A549 (cell line): ENCODE measurements around the gene HSPB2.

Experiments
- CBX8 ChIP-seq: fragments of 200-600 bp; sonication (generic); IDR thresholded peaks from 2 replicates; pipeline ENCODE4 v1.6.1; 2016
- CHD2 ChIP-seq: fragments of 150-350 bp; IDR thresholded peaks from 2 replicates; pipeline ENCODE4 v1.6.1; 2014; ENCODE audit warnings: low read length; ENCODE audit not compliant: partially characterized antibody
- EHMT2 ChIP-seq: fragments of 200-600 bp; sonication (generic); IDR thresholded peaks from 2 replicates; pipeline ENCODE4 v1.6.1; 2016; ENCODE audit warnings: antibody characterized with exemption, low read depth, mild to moderate bottlenecking, moderate library complexity
- EP300 ChIP-seq, 2 experiments: fragments of >200 bp; sonication (Bioruptor Twin); formaldehyde crosslinking; IDR thresholded peaks; 2 replicates in 1 of 2; 3 replicates in 1 of 2; pipeline ENCODE4 v1.6.1; 2016 to 2017
- ESRRA ChIP-seq: fragments of 150-350 bp; IDR thresholded peaks from 2 replicates; pipeline ENCODE4 v1.6.1; 2014; ENCODE audit warnings: mild to moderate bottlenecking, low read length, borderline replicate concordance
- FOSL2 ChIP-seq, 2 experiments: fragments of 450-650 bp in 1 of 2; fragments of >200 bp in 1 of 2; sonication (Bioruptor Twin) in 1 of 2; formaldehyde crosslinking; IDR thresholded peaks; 2 replicates each; pipeline versions ENCODE4 v1.5.0 to v1.6.1; 2016 to 2020; ENCODE audit warnings: mild to moderate bottlenecking in 1 of 2, moderate library complexity in 1 of 2
- KDM5A ChIP-seq: fragments of 200-600 bp; sonication (generic); IDR thresholded peaks from 2 replicates; pipeline ENCODE4 v1.6.1; 2016; ENCODE audit warnings: antibody characterized with exemption, mild to moderate bottlenecking
- POLR2A ChIP-seq: IDR thresholded peaks from 2 replicates; pipeline ENCODE4 v1.6.1; 2012; ENCODE audit warnings: mild to moderate bottlenecking, low read length
- RFX5 ChIP-seq: fragments of 450-650 bp; IDR thresholded peaks from 2 replicates; pipeline ENCODE4 v1.7.1; 2014; ENCODE audit warnings: antibody characterized with exemption, mild to moderate bottlenecking, moderate library complexity
- SREBF2 ChIP-seq: fragments of 450-650 bp; IDR thresholded peaks from 2 replicates; pipeline ENCODE4 v1.6.1; 2014; ENCODE audit warnings: mild to moderate bottlenecking, moderate library complexity
- TFCP2L1 ChIP-seq: fragments of 250-450 bp; sonication (Bioruptor Pico); IDR thresholded peaks from 2 replicates; pipeline ENCODE4 v1.5.0; 2021; ENCODE audit warnings: mild to moderate bottlenecking
- ZC3H11A ChIP-seq: fragments of 450-650 bp; IDR thresholded peaks from 2 replicates; pipeline ENCODE4 v1.6.1; 2014; ENCODE audit warnings: antibody characterized with exemption, mild to moderate bottlenecking
- TF ChIP-seq, protein P1 (sequence below): IDR thresholded peaks from 2 replicates; pipeline ENCODE4 v1.6.1; 2012
- TF ChIP-seq, protein P2 (sequence below): fragments of >200 bp; sonication (Bioruptor Twin); formaldehyde crosslinking; IDR thresholded peaks from 3 replicates; pipeline ENCODE4 v1.5.1; 2016

- TF ChIP-seq, protein P1, sequence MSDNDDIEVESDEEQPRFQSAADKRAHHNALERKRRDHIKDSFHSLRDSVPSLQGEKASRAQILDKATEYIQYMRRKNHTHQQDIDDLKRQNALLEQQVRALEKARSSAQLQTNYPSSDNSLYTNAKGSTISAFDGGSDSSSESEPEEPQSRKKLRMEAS, result no peak
- TF ChIP-seq, protein P2, sequence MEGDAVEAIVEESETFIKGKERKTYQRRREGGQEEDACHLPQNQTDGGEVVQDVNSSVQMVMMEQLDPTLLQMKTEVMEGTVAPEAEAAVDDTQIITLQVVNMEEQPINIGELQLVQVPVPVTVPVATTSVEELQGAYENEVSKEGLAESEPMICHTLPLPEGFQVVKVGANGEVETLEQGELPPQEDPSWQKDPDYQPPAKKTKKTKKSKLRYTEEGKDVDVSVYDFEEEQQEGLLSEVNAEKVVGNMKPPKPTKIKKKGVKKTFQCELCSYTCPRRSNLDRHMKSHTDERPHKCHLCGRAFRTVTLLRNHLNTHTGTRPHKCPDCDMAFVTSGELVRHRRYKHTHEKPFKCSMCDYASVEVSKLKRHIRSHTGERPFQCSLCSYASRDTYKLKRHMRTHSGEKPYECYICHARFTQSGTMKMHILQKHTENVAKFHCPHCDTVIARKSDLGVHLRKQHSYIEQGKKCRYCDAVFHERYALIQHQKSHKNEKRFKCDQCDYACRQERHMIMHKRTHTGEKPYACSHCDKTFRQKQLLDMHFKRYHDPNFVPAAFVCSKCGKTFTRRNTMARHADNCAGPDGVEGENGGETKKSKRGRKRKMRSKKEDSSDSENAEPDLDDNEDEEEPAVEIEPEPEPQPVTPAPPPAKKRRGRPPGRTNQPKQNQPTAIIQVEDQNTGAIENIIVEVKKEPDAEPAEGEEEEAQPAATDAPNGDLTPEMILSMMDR, result no peak
- TF ChIP-seq CHD2 (no peak), TFCP2L1 (no peak), CBX8 (no peak), ESRRA (no peak), EP300 (IDR thresholded peaks at IDR 0.05) (no peak), RFX5 (no peak), EHMT2 (no peak), POLR2A (no peak), ZC3H11A (no peak), SREBF2 (no peak), KDM5A (no peak), FOSL2 (IDR thresholded peaks at IDR 0.05) (no peak), FOSL2 (CRISPR knock-in tag; IDR thresholded peaks at IDR 0.05) (no peak)
These were observed 712 bp downstream of the HSPB2 start for GRCh38 chr11:111913031-111913861.
